Anterior cingulate cortex (tissue), 58 donors: Measurements from ENCODE around the gene SHE.
"Not testable (repeated sequence)": the region's sequence is repeated elsewhere in the genome, so short reads cannot be mapped to it uniquely, and the experiment has no call there.

Experiments used
- DNase-seq, 58 donors: peaks; one replicate each; lab custom pipeline; 2025; lab: John Stamatoyannopoulos, UW

Gene SHE

GRCh38 chr1:154517661-154518060 is 15.4 kb upstream of the SHE start:
- DNase-seq, result no peak

- DNase-seq, result no peak
Observed at GRCh38 chr1:154514066-154514553, 11.9 kb upstream of the SHE start.

GRCh38 chr1:154512760-154513159 is 10.5 kb upstream of the SHE start:
- DNase-seq, result no peak

GRCh38 chr1:154503898-154504297 is 1.7 kb upstream of the SHE start:
- DNase-seq, result no peak

- no peak for DNase-seq
Observed at GRCh38 chr1:154502744-154503115, 518 bp upstream of the SHE start.

- DNase-seq, result no peak
Observed at GRCh38 chr1:154501423-154502065, 668 bp downstream of the SHE start.

- no peak for DNase-seq
Observed at GRCh38 chr1:154500533-154500932, 1.7 kb downstream of the SHE start.

- no peak for DNase-seq
Observed at GRCh38 chr1:154499446-154499845, 2.8 kb downstream of the SHE start.

GRCh38 chr1:154497026-154497806 is 5.0 kb downstream of the SHE start:
- no peak for DNase-seq

GRCh38 chr1:154496383-154496782 is 5.8 kb downstream of the SHE start:
- no peak for DNase-seq

GRCh38 chr1:154495496-154496273 is 6.5 kb downstream of the SHE start:
- DNase-seq, result no peak

- DNase-seq, result peak in 8 of 58 donors; percentile 9 to 23 (median 14)
Observed at GRCh38 chr1:154493276-154493675, 8.9 kb downstream of the SHE start.

- DNase-seq, result no peak
Observed at GRCh38 chr1:154492115-154492514, 10.1 kb downstream of the SHE start.

- DNase-seq, result no peak
Observed at GRCh38 chr1:154490317-154490716, 11.9 kb downstream of the SHE start.

GRCh38 chr1:154489695-154490274 is 12.4 kb downstream of the SHE start:
- DNase-seq, result no peak

GRCh38 chr1:154488922-154489321 is 13.3 kb downstream of the SHE start:
- no peak for DNase-seq

- DNase-seq, result not testable (repeated sequence)
Observed at GRCh38 chr1:154486756-154487155, 15.5 kb downstream of the SHE start.

GRCh38 chr1:154485910-154486496 is 16.2 kb downstream of the SHE start:
- DNase-seq, result no peak

- DNase-seq, result no peak
Observed at GRCh38 chr1:154485106-154485505, 17.1 kb downstream of the SHE start.
